AG09319 (cell line): ENCODE data around the gene SPRED2.
A peak's percentile ranks its signal among the peaks of the same experiment; 100 is the strongest.

Experiments used
- DNase-seq: peaks from one replicate; pipeline ENCODE4 v3.0.0-alpha.2; 2010; ENCODE audit warnings: low read depth; ENCODE audit errors: extremely low read depth
- TF ChIP-seq, protein P1 (sequence below): IDR thresholded peaks from 2 replicates; pipeline ENCODE4 v1.5.1; 2011; ENCODE audit warnings: low read depth, mild to moderate bottlenecking, inconsistent platforms, low read length, moderate library complexity

The SPRED2 gene

GRCh38 chr2:65275141-65275915 lies 157.1 kb downstream of the SPRED2 start:
- TF ChIP-seq, protein P1, sequence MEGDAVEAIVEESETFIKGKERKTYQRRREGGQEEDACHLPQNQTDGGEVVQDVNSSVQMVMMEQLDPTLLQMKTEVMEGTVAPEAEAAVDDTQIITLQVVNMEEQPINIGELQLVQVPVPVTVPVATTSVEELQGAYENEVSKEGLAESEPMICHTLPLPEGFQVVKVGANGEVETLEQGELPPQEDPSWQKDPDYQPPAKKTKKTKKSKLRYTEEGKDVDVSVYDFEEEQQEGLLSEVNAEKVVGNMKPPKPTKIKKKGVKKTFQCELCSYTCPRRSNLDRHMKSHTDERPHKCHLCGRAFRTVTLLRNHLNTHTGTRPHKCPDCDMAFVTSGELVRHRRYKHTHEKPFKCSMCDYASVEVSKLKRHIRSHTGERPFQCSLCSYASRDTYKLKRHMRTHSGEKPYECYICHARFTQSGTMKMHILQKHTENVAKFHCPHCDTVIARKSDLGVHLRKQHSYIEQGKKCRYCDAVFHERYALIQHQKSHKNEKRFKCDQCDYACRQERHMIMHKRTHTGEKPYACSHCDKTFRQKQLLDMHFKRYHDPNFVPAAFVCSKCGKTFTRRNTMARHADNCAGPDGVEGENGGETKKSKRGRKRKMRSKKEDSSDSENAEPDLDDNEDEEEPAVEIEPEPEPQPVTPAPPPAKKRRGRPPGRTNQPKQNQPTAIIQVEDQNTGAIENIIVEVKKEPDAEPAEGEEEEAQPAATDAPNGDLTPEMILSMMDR: no peak
- DNase-seq: no peak

DNA sequence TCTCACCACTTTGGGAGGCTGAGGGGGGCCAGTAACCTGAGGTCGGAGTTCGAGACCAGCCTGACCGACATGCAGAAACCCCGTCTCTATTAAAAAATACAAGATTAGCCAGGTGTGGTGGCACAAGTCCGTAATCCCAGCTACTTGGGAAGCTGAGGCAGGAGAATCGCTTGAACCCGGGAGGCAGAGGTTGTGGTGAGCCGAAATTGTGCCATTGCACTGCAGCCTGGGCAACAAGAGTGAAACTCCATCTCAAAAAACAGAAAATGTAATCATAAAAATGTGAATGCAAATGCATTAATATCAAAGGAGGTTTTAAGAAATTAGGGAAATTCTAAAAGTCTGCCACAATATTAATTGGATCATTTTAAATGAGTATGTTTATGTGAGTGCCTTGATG lies 159.1 kb downstream of the SPRED2 start:
- TF ChIP-seq, protein P1: no peak
- no peak for DNase-seq

- TF ChIP-seq, protein P1: no peak
- no peak for DNase-seq
Observed at GRCh38 chr2:65268957-65269356, 163.4 kb downstream of the SPRED2 start.

DNA sequence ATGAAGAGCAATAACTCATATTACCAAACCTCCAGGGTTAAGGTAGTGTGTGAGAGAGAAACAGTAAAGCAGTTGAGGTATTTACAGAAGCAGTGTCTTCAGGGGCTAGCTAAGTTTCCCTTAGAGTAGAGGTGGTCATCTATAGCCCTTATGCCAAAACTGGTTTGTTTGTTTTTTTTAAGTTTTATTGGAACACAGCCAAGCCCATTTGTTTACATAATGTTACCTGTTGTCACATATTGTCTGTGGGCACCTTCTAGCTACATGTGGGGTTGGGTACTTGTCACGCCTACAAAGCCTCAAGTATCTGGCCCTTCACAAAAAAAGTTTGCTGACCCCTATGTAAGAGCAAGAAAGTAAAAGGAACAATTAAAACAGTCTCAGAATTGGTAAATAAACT lies 165.4 kb downstream of the SPRED2 start:
- TF ChIP-seq, protein P1: no peak
- DNase-seq: no peak

DNA sequence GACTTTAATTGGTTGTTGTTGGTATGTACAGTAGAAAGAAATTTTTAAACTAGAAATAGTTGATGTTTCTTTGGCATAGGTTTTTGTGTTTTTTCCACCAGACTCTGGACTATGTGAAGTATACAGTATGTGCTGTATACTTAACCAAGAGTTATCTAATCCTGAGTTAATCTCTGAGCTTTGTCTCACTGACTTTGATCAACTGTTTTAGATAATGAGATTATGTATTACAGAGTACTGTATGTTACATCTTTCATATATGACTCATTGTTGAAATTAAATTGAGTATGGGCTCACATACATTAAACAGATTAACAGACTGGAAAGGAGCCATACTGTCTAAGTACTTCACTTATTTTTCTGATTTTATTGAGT lies 166.7 kb downstream of the SPRED2 start:
- DNase-seq: no peak
- TF ChIP-seq, protein P1: no peak

DNA sequence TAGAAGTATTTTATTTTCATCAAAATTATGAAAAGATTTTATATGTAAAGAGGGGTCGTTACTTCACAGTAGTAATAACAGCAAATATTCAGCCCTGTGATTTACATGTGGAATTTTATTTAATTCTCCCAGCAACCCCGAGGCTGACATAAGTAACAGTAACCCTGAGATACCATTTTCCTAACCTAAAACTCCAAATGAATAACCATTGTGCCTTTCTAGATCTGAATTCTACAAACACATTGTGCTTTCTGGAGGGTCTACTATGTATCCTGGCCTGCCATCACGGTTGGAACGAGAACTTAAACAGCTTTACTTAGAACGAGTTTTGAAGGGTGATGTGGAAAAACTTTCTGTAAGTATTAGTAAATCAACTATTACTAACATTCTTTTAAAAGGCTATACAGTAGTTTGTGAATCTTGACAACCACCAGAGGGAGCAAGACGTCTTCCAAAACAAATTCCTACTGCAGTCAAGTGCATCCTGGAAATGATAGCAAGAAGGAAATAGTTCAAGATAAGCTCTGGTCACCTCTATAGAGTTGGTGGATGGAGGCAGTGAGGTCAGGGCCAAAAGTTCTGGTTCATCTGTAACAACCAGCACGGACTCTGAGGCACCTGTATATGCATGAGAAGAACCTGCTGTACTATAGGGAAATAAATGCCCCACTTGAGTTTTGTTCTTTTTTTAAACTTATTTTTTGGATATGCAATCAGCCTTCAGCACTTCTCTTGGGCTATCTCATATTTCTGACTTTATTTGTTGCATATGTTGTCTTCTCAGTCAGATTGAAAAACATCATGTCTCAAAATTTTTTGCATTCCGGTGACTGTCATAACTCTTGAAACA lies 167.4 kb downstream of the SPRED2 start:
- TF ChIP-seq, protein P1: peak; percentile 63
- DNase-seq: peak; percentile 76

- TF ChIP-seq, protein P1: no peak
- DNase-seq: no peak
Observed at GRCh38 chr2:65263986-65264385, 168.4 kb downstream of the SPRED2 start.
